Measurements from ENCODE around the gene REG4. TPM values are rescaled to one million over a fixed set of nuclear protein-coding genes. Genes with fewer than 3 reads are reported as not detected.
A peak's percentile ranks its signal among the peaks of the same experiment; 100 is the strongest.

REG4 gene
- total and polyA plus RNA-seq, 2 of the 4 experiments (the other 2 are of a cell fraction): not detected

GRCh38 chr1:119794876-119795240 lies 16.4 kb downstream of the REG4 start:
- no peak overlapping the region for H3K9ac ChIP-seq (ENCODE audit: low read depth, low read length)
- H3K27ac ChIP-seq (ENCODE audit: insufficient read depth, low read length): peak overlapping the region; percentile 50; the same call in 1 of the 2 replicates
- no CpG with 5 or more reads among the region's 3 CpGs for WGBS, 2 experiments (ENCODE audit: extremely low coverage in 2 of 2, insufficient read length in 1 of 2)
- H3K36me3 ChIP-seq (ENCODE audit: control insufficient read depth, insufficient read depth, low read length): no peaks in the 10 kb centered on the region
- H3K9me3 ChIP-seq (ENCODE audit: control insufficient read depth, insufficient read depth, low read length): no peaks in the 10 kb centered on the region
- peak; percentile 82 for DNase-seq
- no peak overlapping the region for H3K14ac ChIP-seq (replicated peaks; ENCODE audit: low read depth, low read length)
- dilution Hi-C loops (cut with HindIII; ENCODE audit: low sequenced_read_pairs, unreplicated experiment) (no loop called here), in situ Hi-C loops (cut with MboI; ENCODE audit: low sequenced_read_pairs) (no loop called here), intact Hi-C loops (cut with micrococcal nuclease) (no loop called here)
- no peak overlapping the region for H2BK5ac ChIP-seq (ENCODE audit: low read depth, low read length, poor library complexity, severe bottlenecking)
- CTCF ChIA-PET: interaction anchor here (1.2 kb wide), 1 partner anchor 14 kb away, joined by 4 read pairs; no protein-coding TSS in a partner anchor
- H2AK9ac ChIP-seq (replicated peaks; ENCODE audit: low read depth, low read length, poor library complexity): no peak overlapping the region
- H4K91ac ChIP-seq (ENCODE audit: insufficient read depth, low read depth, low read length): no peak overlapping the region
- peak overlapping the region; percentile 33; the same call in 1 of the 2 replicates for H2AK5ac ChIP-seq (ENCODE audit: low read depth, low read length)
- H4K8ac ChIP-seq (ENCODE audit: low read depth in 2 of 2, low read length in 2 of 2): no peak overlapping the region
- 0 out of 2 replicates have a peak overlapping the region, but pooled peaks have one; percentile 15 for H3K18ac ChIP-seq (ENCODE audit: low read depth, low read length)
- peaks cover 7% of the 10 kb centered on the region; the same call in 1 of the 2 replicates for H3K9me1 ChIP-seq (ENCODE audit: insufficient read depth, low read length)
- no peaks in the 10 kb centered on the region for H3K27me3 ChIP-seq (ENCODE audit: control insufficient read depth, insufficient read depth, low read length)
- peaks cover 13% of the 10 kb centered on the region for H3K4me1 ChIP-seq (ENCODE audit: control insufficient read depth, insufficient read depth, low read length)
- no peak overlapping the region for H3K56ac ChIP-seq (ENCODE audit: extremely low read depth, insufficient read depth, low read length)
- peak overlapping the region; percentile 6; the same call in 1 of the 2 replicates for H3K23ac ChIP-seq (ENCODE audit: low read depth, low read length)
- H2BK20ac ChIP-seq (ENCODE audit: low read depth, low read length): no peak overlapping the region
- H4K5ac ChIP-seq (ENCODE audit: low read depth, low read length): no peak overlapping the region
- ATAC-seq (ENCODE audit: low read depth): peak; percentile 82
- no TSS peak for BruUV-seq (replicated peaks)
- H2BK120ac ChIP-seq (ENCODE audit: low read depth, low read length): no peak overlapping the region
- H2BK15ac ChIP-seq (ENCODE audit: low read depth, low read length): no peak overlapping the region
- no peaks in the 10 kb centered on the region for H3K79me1 ChIP-seq (ENCODE audit: low read depth in 1 of 2, low read length in 2 of 2)
- TF ChIP-seq MAZ (IDR thresholded peaks at IDR 0.05; ENCODE audit: borderline replicate concordance, low read depth, low read length) (no peak), CHD1 (IDR thresholded peaks at IDR 0.05; ENCODE audit: low read depth, low read length) (no peak), USF2 (IDR thresholded peaks at IDR 0.05; ENCODE audit: low read depth, low read length) (no peak), BHLHE40 (IDR thresholded peaks at IDR 0.05; ENCODE audit: low read depth, low read length) (no peak), MXI1 (IDR thresholded peaks at IDR 0.05; ENCODE audit: borderline replicate concordance, low read depth, low read length) (no peak), SMC3 (IDR thresholded peaks at IDR 0.05; ENCODE audit: low read depth, low read length) (no peak), RFX5 (IDR thresholded peaks at IDR 0.05; ENCODE audit: low read depth, low read length) (no peak), NFE2L2 (IDR thresholded peaks at IDR 0.05; ENCODE audit: low read depth, low read length) (no peak), POLR2A (IDR thresholded peaks at IDR 0.05; ENCODE audit: low read depth, low read length) (no peak), RCOR1 (IDR thresholded peaks at IDR 0.05; ENCODE audit: insufficient replicate concordance, low read length) (no peak)
- POLR2A ChIA-PET (ENCODE audit: unreplicated experiment): no interaction called here
- H2AFZ ChIP-seq (replicated peaks; ENCODE audit: low read length, poor library complexity): no peak overlapping the region
- no peak overlapping the region for H3K4ac ChIP-seq (ENCODE audit: low read depth, low read length)
- H3K4me3 ChIP-seq (ENCODE audit: insufficient read depth, low read depth, low read length): no peak overlapping the region
- peaks cover 6% of the 10 kb centered on the region; the same call in 1 of the 2 replicates for H4K20me1 ChIP-seq (ENCODE audit: insufficient read depth, low read length)
- H3K4me2 ChIP-seq (ENCODE audit: low read depth, low read length): peak overlapping the region; percentile 32
